Prostate gland (tissue), 2 donors: ENCODE data around the gene PSKH1.

Experiments used
- CTCF ChIP-seq, 4 experiments: fragments of 200-600 bp in 2 of 4; fragments of 450-650 bp in 2 of 4; sonication (generic) in 2 of 4; IDR thresholded peaks; 1 replicate in 3 of 4; 2 replicates in 1 of 4; pipeline ENCODE4 v1.5.1; 2016 to 2019; ENCODE audit warnings: antibody characterized with exemption in 4 of 4, mild to moderate bottlenecking in 2 of 4, moderate library complexity in 2 of 4
- POLR2A ChIP-seq: fragments of 450-650 bp; IDR thresholded peaks from one replicate; pipeline ENCODE4 v1.6.1; 2016; ENCODE audit warnings: antibody characterized with exemption, mild to moderate bottlenecking
- POLR2AphosphoS5 ChIP-seq: sonication (generic); formaldehyde crosslinking; IDR thresholded peaks from one replicate; pipeline ENCODE4 v1.6.1; 2017; ENCODE audit warnings: antibody characterized with exemption

GRCh38 chr16:67976205-67976604 is 83.2 kb downstream of the PSKH1 start:
- TF ChIP-seq CTCF (IDR thresholded peaks at IDR 0.05) (no peak), POLR2A (no peak), POLR2AphosphoS5 (no peak)
